Muscle of back (tissue), 11 donors: ENCODE measurements around the gene MCM5. TPM values are rescaled to one million over a fixed set of nuclear protein-coding genes. Genes with fewer than 3 reads are reported as not detected.

Source experiments
- DNase-seq, 3 donors: peaks; one replicate each; pipeline versions ENCODE4 v3.0.0 to v3.0.0-alpha.2; 2013
- polyA plus RNA-seq, 10 donors: library from polyadenylated mRNA; unstranded; fragments of 120-200 nt; gene quantifications; one replicate each; pipeline ENCODE4 v1.2.1, GENCODE V29; 2013; ENCODE audit not compliant: insufficient read length in 10 of 10

Gene MCM5
- polyA plus RNA-seq, 10 donors, result 24.0 to 52.3 (median 31.3) TPM

DNA sequence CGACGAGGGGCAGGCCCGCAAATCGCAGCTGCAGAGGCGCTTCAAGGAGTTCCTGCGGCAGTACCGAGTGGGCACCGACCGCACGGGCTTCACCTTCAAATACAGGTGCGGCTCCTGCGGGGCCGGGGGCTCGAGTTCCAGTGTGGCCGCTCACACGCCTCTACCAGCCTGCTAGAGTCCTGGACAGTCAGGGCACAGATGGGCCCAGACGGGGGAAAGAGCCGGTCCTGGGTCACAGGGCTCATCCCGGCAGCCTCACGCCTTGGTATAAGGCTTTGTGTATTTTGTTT lies 506 bp downstream of the MCM5 start:
- DNase-seq, result no peak

GRCh38 chr22:35401863-35402262 lies 1.9 kb downstream of the MCM5 start:
- no peak for DNase-seq

GRCh38 chr22:35403356-35403755 lies 3.4 kb downstream of the MCM5 start:
- DNase-seq, result no peak

- DNase-seq, result no peak
Measured at GRCh38 chr22:35404176-35404575, 4.2 kb downstream of the MCM5 start.

- DNase-seq, result no peak
Measured at GRCh38 chr22:35406443-35406842, 6.5 kb downstream of the MCM5 start.

- no peak for DNase-seq
Measured at GRCh38 chr22:35407362-35407761, 7.4 kb downstream of the MCM5 start.

DNA sequence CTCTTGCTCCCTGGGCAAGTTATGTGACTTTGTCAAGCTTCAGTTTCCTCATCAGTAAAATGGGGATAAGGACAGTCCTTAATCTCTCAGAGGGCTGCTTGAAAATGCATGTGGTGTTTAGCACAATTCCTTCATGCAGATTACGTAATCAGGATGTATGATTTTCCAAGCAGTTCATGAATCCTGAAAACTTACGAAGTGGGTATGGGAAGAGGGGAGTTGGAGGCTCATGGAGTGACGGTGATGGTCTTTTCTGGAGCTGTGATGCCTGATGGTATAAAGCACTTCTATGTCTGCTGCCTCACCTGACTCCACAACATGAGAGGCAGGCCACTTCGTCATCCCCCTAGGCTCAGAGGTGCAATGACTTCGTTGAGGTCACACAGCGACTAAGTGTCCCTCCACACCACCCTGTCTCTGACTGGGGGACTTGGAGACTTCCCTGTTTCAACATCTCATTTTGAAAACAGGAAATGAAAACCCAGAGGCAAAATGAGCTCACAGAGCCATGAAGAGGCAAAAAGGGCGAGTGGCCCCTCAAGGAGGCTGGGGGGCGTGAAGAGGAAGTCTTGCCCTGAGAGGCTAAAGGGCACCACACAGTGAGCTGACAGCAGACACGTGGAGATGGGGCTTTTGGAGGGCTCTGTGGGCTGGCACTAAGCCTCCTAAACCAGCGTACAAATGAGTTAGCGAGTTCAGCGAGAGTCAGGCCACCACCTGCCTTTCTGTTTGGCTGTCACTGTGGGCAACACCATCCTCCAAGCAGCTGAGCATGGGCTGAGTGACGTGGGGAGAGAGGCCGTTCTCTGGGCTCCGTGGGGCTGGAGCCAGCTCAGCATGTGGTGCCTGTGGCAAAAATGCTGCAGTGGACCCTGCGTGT lies 10.1 kb downstream of the MCM5 start:
- peak in 2 of 3 donors; percentile 23 to 42 for DNase-seq

GRCh38 chr22:35410663-35411034 lies 10.7 kb downstream of the MCM5 start:
- DNase-seq, result no peak

DNA sequence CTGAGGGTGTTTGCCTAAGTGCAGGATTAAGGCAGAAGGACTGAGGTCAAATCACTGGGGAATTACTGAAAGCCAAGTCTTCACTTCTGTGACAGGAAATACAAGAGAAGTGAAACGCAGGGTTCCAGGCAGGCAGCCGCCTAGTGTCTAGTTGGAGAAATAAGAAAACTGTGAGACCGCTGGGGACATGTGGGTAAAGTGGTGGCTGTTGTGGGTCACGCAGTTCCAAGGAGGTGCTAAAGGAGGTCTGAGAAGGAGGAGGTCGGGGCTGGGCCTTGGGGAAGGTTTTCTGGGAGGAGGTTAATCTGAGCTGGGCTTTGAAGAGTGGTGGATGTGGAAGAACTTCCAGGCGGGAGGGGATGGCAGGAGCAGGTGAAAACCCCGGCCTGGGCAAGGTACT lies 11.2 kb downstream of the MCM5 start:
- no peak for DNase-seq

DNA sequence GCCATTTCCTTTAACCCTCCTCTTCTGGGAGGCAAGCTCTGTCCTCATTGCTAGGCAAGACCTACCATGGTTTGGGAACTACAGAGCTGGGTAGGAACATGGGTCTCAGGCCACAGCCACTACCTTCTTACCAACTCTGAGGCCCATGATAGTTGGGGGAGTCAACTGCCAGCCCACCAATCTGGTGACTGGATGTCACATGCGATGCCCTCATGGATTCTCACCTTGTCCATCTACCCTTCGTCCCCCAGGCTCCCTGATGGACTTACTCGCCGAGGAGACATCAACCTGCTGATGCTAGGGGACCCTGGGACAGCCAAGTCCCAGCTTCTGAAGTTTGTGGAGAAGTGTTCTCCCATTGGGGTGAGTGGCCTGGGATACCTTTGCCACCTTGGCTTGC lies 13.7 kb downstream of the MCM5 start:
- no peak for DNase-seq

- DNase-seq, result no peak
Measured at GRCh38 chr22:35417606-35418005, 17.7 kb downstream of the MCM5 start.

- DNase-seq, result no peak
Measured at GRCh38 chr22:35418088-35418487, 18.1 kb downstream of the MCM5 start.

DNA sequence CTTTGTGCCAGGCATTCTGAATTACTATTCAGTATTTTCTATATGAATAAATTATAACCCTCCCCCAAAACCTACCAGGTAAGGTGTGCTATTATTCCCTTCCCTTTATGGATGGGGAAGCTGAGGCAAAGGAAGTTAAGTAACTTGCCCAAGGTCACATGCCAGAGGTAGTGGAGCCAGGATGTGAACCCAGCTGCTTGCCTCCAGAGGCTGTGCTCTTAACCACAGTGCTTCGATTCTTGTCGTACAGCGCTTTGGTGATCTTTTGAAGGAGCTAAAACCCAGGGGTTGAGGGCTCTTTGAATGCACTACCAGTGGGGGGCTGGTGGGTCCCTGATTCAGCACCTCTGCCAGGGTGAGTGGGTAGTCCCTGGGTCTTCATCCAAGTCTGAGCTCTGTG lies 18.8 kb downstream of the MCM5 start:
- DNase-seq, result no peak

GRCh38 chr22:35419756-35420155 lies 19.8 kb downstream of the MCM5 start:
- DNase-seq, result no peak

GRCh38 chr22:35421121-35421520 lies 21.2 kb downstream of the MCM5 start:
- no peak for DNase-seq

DNA sequence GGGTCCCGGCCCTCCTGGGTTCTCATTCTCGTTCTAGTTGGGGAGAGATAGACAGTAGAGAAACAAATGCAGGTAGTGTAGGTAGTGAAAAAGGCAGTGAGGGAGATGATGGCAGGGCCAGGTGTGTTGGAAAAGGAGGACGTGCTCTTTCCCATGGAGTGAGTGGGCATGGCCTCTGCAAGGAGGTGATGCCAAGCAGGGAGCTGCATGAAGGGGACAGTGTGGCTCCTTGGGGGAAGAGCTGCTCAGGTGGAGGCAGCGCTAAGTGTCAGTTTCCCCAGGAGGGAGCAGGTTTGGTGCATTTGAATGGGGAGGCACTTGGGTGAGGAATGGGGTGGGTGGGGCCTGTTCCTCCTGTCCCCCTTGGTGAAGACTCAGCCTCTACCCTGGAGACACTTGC lies 22.2 kb downstream of the MCM5 start:
- no peak for DNase-seq

DNA sequence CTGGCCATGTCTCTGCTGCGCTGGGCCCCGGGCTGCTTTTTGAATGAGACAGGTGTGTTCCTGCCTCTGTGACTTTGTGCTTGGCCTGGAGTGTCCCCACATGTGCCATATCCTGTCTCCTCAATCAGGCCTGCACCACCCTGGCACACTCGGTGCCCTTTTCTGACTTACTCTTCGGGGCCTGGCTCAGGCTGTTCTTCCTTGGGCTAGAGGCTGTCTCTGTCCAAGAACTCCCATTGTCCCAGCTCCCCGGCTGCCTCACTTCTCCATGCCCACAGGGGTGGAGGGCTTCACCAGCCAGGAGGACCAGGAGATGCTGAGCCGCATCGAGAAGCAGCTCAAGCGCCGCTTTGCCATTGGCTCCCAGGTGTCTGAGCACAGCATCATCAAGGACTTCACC lies 23.0 kb downstream of the MCM5 start:
- DNase-seq, result no peak

DNA sequence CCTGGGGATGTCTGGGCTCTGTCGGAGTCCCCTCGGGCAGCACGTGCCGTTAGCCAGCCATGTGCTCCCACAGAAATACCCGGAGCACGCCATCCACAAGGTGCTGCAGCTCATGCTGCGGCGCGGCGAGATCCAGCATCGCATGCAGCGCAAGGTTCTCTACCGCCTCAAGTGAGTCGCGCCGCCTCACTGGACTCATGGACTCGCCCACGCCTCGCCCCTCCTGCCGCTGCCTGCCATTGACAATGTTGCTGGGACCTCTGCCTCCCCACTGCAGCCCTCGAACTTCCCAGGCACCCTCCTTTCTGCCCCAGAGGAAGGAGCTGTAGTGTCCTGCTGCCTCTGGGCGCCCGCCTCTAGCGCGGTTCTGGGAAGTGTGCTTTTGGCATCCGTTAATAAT lies 24.1 kb downstream of the MCM5 start:
- DNase-seq, result no peak

GRCh38 chr22:35424761-35425160 lies 24.8 kb downstream of the MCM5 start:
- no peak for DNase-seq

- DNase-seq, result no peak
Measured at GRCh38 chr22:35425546-35425945, 25.6 kb downstream of the MCM5 start.

DNA sequence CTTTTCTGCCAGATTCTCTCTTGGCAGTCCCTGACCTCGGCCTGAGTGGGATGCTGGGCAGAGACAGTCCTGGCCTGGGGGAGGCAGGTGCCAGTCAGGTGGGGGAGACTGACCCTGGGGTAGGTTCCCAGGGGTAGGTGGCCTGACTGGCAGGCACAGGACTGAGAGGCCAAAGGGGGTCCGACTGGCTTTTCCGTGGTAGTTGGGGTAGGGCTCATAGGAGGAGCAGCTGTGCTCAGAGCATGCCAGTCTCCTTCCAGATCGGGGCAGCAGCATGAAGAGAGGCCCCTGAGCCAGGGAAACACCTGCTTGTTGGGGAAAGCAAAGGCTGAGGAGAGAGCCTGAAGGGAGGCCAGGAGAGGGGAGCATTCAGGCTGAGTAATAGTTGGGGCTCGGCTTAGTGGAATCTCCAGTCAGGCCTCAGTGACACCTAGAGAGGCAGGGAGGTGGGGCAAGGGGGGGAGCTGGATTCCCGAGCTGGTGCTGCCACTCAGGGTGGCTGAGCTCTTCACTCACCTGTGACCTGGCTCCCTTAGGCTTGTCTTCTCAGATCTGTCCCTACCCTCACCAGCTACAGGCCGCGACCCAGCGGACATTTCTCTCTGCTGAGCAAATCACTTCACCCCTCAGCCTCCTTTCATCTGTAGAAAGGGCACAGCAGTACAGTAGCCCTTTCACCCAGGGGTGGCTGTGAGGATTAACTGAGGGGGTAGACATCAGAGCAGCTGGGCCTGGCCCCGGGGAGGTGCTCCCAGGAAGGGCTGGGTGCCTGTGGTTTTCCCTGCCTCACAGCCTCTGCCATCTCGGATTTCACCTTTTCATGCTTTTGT lies 26.2 kb downstream of the MCM5 start:
- no peak for DNase-seq

GRCh38 chr22:35426801-35427140 lies 26.8 kb downstream of the MCM5 start:
- DNase-seq, result no peak

DNA sequence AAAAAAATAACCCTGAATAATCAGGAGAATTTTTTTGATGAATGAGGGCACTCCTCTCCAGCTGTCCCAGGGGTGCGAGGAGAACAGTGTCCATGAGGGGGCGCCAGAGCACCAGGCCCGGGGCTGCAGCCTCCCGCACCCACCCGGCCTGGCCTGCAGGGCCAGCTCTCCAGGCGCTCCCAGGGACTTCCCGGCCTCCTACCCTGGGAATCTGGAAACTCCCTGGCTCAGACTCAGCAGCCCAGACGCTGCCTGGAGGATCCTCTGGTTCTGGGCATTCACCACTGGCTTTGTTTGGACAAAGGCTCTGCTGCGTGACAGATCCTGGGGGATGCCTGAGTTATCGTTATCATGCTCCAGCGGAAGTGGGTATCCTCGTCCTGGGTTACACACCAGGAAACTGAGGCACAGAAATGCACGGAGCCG lies 31.0 kb downstream of the MCM5 start:
- DNase-seq, result peak; percentile 76 to 89 (median 83)
